B cell (primary cell): ENCODE measurements around the gene TEKT3. TPM values are rescaled to one million over a fixed set of nuclear protein-coding genes. Genes with fewer than 3 reads are reported as not detected.

Experiments used
- ATAC-seq: fragments of 200-7000 bp; cut with Tn5 transposase; one replicate; pipeline ENCODE4 v1.10.0; 2021; ENCODE audit warnings: low read depth, mild to moderate bottlenecking, moderate number of reproducible peaks, moderate library complexity
- CTCF ChIA-PET: fragments of 350-600 bp; sonication (Branson Sonifier 250); formaldehyde crosslinking; loops from one replicate; lab custom pipeline; 2021; ENCODE audit warnings: antibody characterized with exemption, inconsistent platforms; lab: Charles Lee
- POLR2A ChIA-PET: fragments of 350-600 bp; sonication (Branson Sonifier 250); formaldehyde crosslinking; loops from one replicate; lab custom pipeline; 2021; ENCODE audit warnings: antibody characterized with exemption; lab: Charles Lee
- DNase-seq: peaks from one replicate; pipeline ENCODE4 v3.0.0; 2013
- H2AFZ ChIP-seq: 2 replicates; pipeline ENCODE4 v1.6.1; 2012; ENCODE audit warnings: mild to moderate bottlenecking, low read depth, low read length; ENCODE audit not compliant: insufficient read depth, poor library complexity, severe bottlenecking
- H3K27ac ChIP-seq, 2 donors: 1 replicate in 1 of 2; 2 replicates in 1 of 2; pipeline ENCODE4 v1.5.1; 2012 to 2013; ENCODE audit warnings: low read length in 2 of 2, mild to moderate bottlenecking in 2 of 2, moderate library complexity in 1 of 2
- H3K27me3 ChIP-seq, 4 experiments: fragments of 200-600 bp in 1 of 4; sonication (generic) in 1 of 4; replicated peaks in 1 of 4; 1 replicate in 2 of 4; 2 replicates in 2 of 4; pipeline versions ENCODE4 v1.6.1 to v1.7.0; 2013 to 2016; ENCODE audit warnings: low read length in 3 of 4, mild to moderate bottlenecking in 2 of 4, mixed read lengths in 1 of 4, moderate library complexity in 1 of 4; ENCODE audit not compliant: insufficient read depth in 4 of 4, control insufficient read depth in 3 of 4; ENCODE audit errors: control extremely low read depth in 1 of 4
- H3K36me3 ChIP-seq, 2 experiments: replicated peaks in 1 of 2; 1 replicate in 1 of 2; 2 replicates in 1 of 2; pipeline versions ENCODE4 v1.6.1 to v1.7.1; 2013; ENCODE audit warnings: low read length in 1 of 2; ENCODE audit not compliant: insufficient read depth in 2 of 2, control insufficient read depth in 1 of 2; ENCODE audit errors: control extremely low read depth in 1 of 2, extremely low read depth in 1 of 2
- H3K4me1 ChIP-seq, 2 donors: fragments of 200-600 bp in 1 of 2; sonication (generic) in 1 of 2; 1 replicate in 1 of 2; 2 replicates in 1 of 2; pipeline versions ENCODE4 v1.5.1 to v1.6.1; 2013 to 2017; ENCODE audit warnings: low read length in 2 of 2; ENCODE audit not compliant: control insufficient read depth in 2 of 2, insufficient read depth in 2 of 2
- H3K4me2 ChIP-seq: replicated peaks from 2 replicates; pipeline ENCODE3; 2012; ENCODE audit warnings: mild to moderate bottlenecking, low read depth, low read length; ENCODE audit not compliant: poor library complexity, severe bottlenecking
- H3K4me3 ChIP-seq, 5 experiments: fragments of 200-600 bp in 1 of 5; sonication (generic) in 1 of 5; 1 replicate in 3 of 5; 2 replicates in 2 of 5; pipeline versions ENCODE4 v1.5.1 to v1.7.0; 2011 to 2016; ENCODE audit warnings: low read length in 4 of 5, mild to moderate bottlenecking in 4 of 5, low read depth in 2 of 5, control low read depth in 1 of 5, moderate library complexity in 1 of 5; ENCODE audit not compliant: insufficient read depth in 1 of 5; ENCODE audit errors: control extremely low read depth in 1 of 5, extremely low read depth in 1 of 5
- H3K79me2 ChIP-seq: fragments of 200-600 bp; sonication (generic); one replicate; pipeline ENCODE4 v1.6.0; 2016; ENCODE audit warnings: low read length; ENCODE audit not compliant: control insufficient read depth, insufficient read depth
- H3K9ac ChIP-seq: fragments of 200-600 bp; sonication (generic); 2 replicates; pipeline ENCODE4 v1.6.1; 2017; ENCODE audit warnings: mild to moderate bottlenecking, low read length, moderate library complexity
- H3K9me3 ChIP-seq, 3 donors: one replicate each; pipeline versions ENCODE4 v1.6.1 to v1.7.1; 2013; ENCODE audit warnings: low read length in 2 of 3; ENCODE audit not compliant: control insufficient read depth in 2 of 3, insufficient read depth in 1 of 3; ENCODE audit errors: control extremely low read depth in 1 of 3
- H4K20me1 ChIP-seq: 2 replicates; pipeline ENCODE4 v1.6.0; 2012; ENCODE audit warnings: mild to moderate bottlenecking, low read length; ENCODE audit not compliant: insufficient read depth, control insufficient read depth, poor library complexity, severe bottlenecking
- H3K27ac Mint-ChIP-seq: one replicate; pipeline ENCODE4 v1.8.0; 2021; ENCODE audit warnings: mixed read lengths
- H3K27me3 Mint-ChIP-seq: one replicate; pipeline ENCODE4 v1.8.0; 2021; ENCODE audit warnings: mixed read lengths
- H3K4me1 Mint-ChIP-seq: one replicate; pipeline ENCODE4 v1.8.0; 2021; ENCODE audit warnings: mixed read lengths
- H3K4me3 Mint-ChIP-seq: one replicate; pipeline ENCODE4 v1.8.0; 2021; ENCODE audit warnings: mixed read lengths
- H3K9me3 Mint-ChIP-seq: one replicate; pipeline ENCODE4 v1.8.0; 2022; ENCODE audit warnings: mixed read lengths; ENCODE audit not compliant: insufficient read depth
- EZH2 ChIP-seq: IDR thresholded peaks from 2 replicates; pipeline ENCODE4 v1.6.1; 2012; ENCODE audit warnings: borderline replicate concordance, low read depth, mild to moderate bottlenecking, moderate library complexity, low read length; ENCODE audit not compliant: insufficient read depth, poor library complexity, severe bottlenecking
- WGBS: methylation state at CpG from one replicate; pipeline ENCODE4 v1.1.5; 2013; ENCODE audit warnings: missing lambda C conversion rate; ENCODE audit not compliant: insufficient coverage; 5-methylcytosine and 5-hydroxymethylcytosine counted together
- intact Hi-C: fragments of 100-400 bp; cut with micrococcal nuclease; formaldehyde crosslinking; loops from one replicate; pipeline ENCODE4 v1.10.0; 2022
- polyA plus RNA-seq: library from polyadenylated mRNA; depleted of rRNA; stranded (reverse); fragments of >200 nt; gene quantifications from 2 replicates; pipeline ENCODE4 v1.2.3, GENCODE V29; 2012
- total RNA-seq, 2 donors: library from RNA; stranded (reverse); fragments of 120-200 nt in 1 of 2; gene quantifications; 1 replicate in 1 of 2; 2 replicates in 1 of 2; pipeline versions ENCODE4 v1.2.3 to v1.2.4, GENCODE V29; 2013 to 2022
- TF ChIP-seq, protein P1 (sequence below): fragments of 200-600 bp; IDR thresholded peaks from one replicate; pipeline ENCODE4 v1.8.0; 2022; ENCODE audit warnings: antibody characterized with exemption, mild to moderate bottlenecking

Gene TEKT3
- total and polyA plus RNA-seq, 2 donors (not counting 1 experiment from before 2014, with no cell fraction given), result 0.49 to 1.8 TPM

GRCh38 chr17:15351925-15352324 lies 10.5 kb upstream of the TEKT3 start:
- H3K4me3 Mint-ChIP-seq, result no peak overlapping the region
- ChIA-PET POLR2A (no interaction called here), CTCF (no interaction called here)
- no peak overlapping the region for H3K27ac Mint-ChIP-seq
- ATAC-seq (no peak), DNase-seq (no peak)
- TF ChIP-seq EZH2, result no peak
- TF ChIP-seq, protein P1, sequence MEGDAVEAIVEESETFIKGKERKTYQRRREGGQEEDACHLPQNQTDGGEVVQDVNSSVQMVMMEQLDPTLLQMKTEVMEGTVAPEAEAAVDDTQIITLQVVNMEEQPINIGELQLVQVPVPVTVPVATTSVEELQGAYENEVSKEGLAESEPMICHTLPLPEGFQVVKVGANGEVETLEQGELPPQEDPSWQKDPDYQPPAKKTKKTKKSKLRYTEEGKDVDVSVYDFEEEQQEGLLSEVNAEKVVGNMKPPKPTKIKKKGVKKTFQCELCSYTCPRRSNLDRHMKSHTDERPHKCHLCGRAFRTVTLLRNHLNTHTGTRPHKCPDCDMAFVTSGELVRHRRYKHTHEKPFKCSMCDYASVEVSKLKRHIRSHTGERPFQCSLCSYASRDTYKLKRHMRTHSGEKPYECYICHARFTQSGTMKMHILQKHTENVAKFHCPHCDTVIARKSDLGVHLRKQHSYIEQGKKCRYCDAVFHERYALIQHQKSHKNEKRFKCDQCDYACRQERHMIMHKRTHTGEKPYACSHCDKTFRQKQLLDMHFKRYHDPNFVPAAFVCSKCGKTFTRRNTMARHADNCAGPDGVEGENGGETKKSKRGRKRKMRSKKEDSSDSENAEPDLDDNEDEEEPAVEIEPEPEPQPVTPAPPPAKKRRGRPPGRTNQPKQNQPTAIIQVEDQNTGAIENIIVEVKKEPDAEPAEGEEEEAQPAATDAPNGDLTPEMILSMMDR, result no peak
- H3K79me2 ChIP-seq, result no peaks in the 10 kb centered on the region
- H2AFZ ChIP-seq, result no peak overlapping the region
- H3K9me3 Mint-ChIP-seq, result no peaks in the 10 kb centered on the region
- H3K9me3 ChIP-seq, result no peaks in the 10 kb centered on the region
- no peaks in the 10 kb centered on the region for H3K4me1 ChIP-seq
- 100% methylated on average over 1 of the region's 3 CpGs for WGBS
- no peaks in the 10 kb centered on the region for H3K4me1 Mint-ChIP-seq
- H3K27ac ChIP-seq, result no peak overlapping the region
- intact Hi-C loops, result no loop called here
- no peak overlapping the region for H3K4me2 ChIP-seq
- no peaks in the 10 kb centered on the region for H4K20me1 ChIP-seq
- no peak overlapping the region for H3K9ac ChIP-seq
- no peak overlapping the region for H3K4me3 ChIP-seq
- peaks cover 37% of the 10 kb centered on the region for H3K27me3 Mint-ChIP-seq
- no peaks in the 10 kb centered on the region for H3K36me3 ChIP-seq
- peaks cover 0 to 4% (median 2%) of the 10 kb centered on the region in 4 experiments for H3K27me3 ChIP-seq

DNA sequence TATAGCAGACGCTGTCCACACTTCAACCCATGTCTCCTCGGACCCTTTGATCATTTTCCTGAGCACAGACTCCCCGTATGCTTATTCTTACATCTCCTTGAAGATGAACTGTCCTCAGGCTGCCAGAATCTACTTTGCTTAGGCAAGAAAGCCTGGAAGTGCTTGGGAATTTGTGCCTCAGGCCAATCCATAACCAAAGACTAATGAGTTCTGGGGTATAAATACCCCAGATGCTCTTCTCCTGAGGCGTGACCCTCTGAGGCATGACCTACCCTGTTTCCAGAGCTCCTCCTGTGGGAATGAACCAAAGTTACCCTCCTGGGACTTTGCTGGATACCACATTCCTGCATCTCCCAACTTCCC lies 10.1 kb upstream of the TEKT3 start:
- ChIA-PET CTCF (no interaction called here), POLR2A (no interaction called here)
- WGBS, result 80% methylated on average over 4 of the region's 4 CpGs
- Histone ChIP-seq H3K4me3 (no peak overlapping the region), H3K79me2 (no peaks in the 10 kb centered on the region), H3K27me3 (peaks cover 0 to 8% (median 2%) of the 10 kb centered on the region in 4 experiments), H3K9me3 (no peaks in the 10 kb centered on the region), H2AFZ (no peak overlapping the region), H3K27ac (no peak overlapping the region), H4K20me1 (no peaks in the 10 kb centered on the region), H3K9ac (no peak overlapping the region), H3K4me1 (no peaks in the 10 kb centered on the region), H3K36me3 (no peaks in the 10 kb centered on the region), H3K4me2 (no peak overlapping the region)
- no peak for DNase-seq
- ATAC-seq, result no peak
- Mint-ChIP-seq H3K4me1 (no peaks in the 10 kb centered on the region), H3K9me3 (no peaks in the 10 kb centered on the region), H3K4me3 (no peak overlapping the region), H3K27me3 (peaks cover 41% of the 10 kb centered on the region), H3K27ac (no peak overlapping the region)
- TF ChIP-seq, protein P1, result no peak
- no peak for TF ChIP-seq EZH2
- intact Hi-C loops, result no loop called here
